Measurements from ENCODE around the gene GSK3A.

The GSK3A gene

DNA sequence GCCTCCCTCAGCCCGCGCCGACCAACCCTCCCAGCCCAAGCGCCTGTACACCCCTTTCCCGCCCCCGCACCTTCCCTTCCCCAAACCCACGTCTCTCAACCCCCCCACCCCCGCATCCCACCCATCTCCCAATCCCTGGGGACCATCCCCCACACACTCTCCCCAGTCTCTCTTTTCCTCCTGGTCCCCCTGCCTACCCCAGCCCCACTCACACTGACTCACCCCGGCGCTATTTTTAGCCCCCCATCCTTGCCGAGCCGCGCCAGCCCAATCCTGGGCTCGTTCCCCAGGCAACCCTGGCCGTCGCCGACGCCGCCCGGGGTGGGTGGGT is 38.4 kb upstream of the GSK3A start:
- DNase-seq, result no peak

DNA sequence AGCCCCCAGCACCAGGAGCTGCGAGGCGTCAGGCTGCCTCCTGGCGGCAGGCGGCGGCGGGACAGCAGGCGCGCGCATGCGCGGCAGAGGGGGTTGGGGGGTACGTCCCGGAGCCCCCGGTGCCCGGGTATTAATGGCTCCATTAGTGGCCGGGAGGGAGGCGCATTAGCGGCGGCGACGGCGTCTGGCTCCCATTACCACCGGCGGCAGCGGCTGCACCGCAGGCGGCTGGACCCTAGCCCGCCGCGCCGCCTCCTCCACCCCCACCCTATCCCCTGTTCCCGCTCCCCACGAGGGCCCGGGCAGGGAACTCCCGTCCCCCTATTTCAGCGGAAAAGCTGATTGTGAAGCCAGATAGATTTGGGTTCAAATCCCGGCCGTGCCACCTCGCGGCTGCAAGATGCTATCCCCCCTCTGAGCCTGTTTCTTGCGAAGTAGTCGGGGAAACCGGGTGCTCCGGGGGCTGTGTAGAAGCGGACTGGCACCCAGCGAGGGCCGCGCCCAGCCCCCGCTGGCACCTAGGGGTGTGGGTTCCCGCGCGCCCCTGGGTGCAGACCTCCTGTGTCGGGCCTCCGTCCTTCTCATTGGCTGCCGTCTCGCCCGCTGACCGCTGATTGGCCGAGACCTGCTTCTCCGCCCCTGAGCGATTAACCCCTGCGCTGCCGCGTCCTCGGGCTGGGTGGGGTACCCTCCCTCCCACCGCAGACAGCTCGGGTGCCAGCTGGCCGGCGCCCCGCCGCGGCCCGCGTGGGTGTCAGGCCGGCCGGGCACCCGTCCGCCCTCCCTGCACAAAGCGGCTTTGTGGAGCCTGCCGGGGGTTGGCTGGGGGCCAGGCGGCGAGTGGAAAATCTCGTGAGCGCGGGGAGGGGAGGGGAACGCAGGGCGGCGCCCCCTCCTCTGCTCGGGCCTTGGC is 37.8 kb upstream of the GSK3A start:
- DNase-seq, result peak; percentile 94

- no peak for DNase-seq
These were observed 36.9 kb upstream of the GSK3A start for GRCh38 chr19:42279155-42279901.

DNA sequence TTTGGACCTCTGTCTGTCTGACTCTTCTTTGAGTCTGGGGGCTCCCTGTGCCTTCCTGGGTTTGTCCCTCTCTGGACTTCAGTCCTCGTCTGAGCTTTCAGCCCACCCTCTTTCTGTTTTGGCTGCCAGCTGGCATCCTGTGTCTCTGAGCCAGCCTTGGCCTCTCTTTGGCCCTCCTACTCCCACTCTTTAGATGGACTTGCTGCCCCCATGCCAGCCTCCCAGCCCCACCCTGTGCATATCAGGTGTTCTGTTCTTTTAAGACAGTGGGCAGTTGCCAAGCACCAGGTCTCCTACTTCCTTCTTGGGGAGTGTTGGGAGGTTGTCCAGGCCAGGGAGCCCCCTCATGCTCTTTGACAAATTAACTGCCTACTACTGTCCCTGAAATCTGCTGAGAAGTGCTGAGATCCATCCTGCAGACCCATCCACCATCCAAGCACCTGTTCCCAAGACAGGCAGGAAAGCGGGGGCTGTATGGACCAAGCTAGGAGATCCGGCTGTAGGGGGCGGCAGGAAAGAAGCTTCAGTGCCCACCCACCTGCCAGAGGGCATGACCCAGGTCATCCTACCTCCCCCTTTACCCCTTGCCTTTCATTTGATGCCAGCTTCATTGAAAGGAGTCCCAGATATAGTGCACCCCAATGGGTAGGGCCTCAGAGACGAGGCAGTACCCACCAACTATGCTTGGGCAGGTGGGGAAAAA is 36.2 kb upstream of the GSK3A start:
- no peak for DNase-seq

DNA sequence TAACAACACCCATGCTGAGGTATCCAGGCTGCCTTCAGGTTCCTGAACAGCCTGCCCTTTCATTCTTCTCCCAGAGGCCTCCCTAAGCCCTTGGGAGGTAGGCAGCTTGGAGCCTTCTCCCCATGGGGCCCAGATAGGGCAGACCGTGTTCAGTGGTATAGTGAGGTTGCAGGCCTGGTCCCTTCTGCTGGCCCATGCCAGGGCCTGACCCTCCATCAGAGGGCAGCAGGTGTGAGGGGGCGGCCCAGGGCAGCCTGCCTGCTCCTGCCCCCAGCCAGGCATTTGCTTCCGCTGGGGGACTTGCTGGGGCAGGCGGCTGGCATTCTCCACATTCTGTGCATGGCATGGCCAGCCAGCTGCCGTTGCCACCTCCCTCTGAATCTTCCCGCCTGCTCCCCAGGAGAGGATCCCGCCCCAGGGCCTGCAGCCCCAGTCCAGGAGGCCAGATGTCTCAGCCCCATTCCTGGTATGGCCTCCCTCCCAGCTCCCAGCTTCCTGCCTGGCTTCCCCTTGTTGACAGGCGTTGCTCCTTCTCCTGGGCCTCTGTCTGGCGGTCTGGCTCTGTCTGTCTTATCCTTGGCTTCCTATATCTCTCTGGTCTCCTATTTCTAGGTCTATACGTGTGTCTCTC is 35.5 kb upstream of the GSK3A start:
- DNase-seq, result peak; percentile 80

GRCh38 chr19:42276821-42277220 is 34.4 kb upstream of the GSK3A start:
- no peak for DNase-seq

GRCh38 chr19:42276284-42276683 is 33.9 kb upstream of the GSK3A start:
- no peak for DNase-seq

- DNase-seq, result no peak
These were observed 33.1 kb upstream of the GSK3A start for GRCh38 chr19:42275517-42275916.

DNA sequence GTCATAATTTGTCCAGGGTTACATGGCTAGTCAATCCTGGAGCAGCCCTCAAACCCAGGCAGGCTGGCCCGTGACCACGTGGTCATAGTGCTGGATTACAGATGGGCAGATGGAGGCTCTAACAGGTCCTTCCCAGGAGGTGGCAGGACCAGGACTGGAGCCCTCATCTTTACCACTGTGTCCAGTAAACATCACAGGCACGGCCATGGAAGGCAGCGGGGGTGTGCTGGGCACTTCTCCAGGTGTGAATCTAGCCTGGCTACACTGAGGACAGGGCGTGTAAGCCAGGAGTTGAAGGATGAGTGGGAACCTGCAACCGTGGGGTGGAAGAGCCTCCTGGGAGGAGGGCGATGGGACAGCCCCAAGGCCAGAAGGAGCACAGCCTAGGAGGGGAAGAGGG is 32.7 kb upstream of the GSK3A start:
- DNase-seq, result no peak

GRCh38 chr19:42274065-42274682 is 31.8 kb upstream of the GSK3A start:
- DNase-seq, result no peak

- DNase-seq, result no peak
These were observed 31.1 kb upstream of the GSK3A start for GRCh38 chr19:42273407-42274064.

DNA sequence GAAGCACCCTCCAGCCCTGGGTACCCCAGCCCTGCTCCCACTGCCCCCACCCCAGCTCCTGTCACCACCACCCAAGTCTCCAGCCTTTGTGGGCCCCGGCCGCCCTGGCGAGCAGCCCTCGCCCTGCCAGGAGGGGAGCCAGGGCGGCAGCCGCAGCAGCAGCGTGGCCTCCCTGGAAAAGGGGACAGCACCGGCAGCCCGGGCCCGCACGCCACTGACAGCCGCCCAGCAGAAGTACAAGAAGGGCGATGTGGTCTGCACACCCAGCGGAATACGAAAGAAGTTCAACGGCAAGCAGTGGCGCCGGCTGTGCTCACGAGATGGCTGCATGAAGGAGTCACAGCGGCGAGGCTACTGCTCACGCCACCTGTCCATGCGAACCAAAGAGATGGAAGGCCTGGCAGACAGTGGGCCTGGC is 30.6 kb upstream of the GSK3A start:
- no peak for DNase-seq

- no peak for DNase-seq
These were observed 30.1 kb upstream of the GSK3A start for GRCh38 chr19:42272535-42272897.

DNA sequence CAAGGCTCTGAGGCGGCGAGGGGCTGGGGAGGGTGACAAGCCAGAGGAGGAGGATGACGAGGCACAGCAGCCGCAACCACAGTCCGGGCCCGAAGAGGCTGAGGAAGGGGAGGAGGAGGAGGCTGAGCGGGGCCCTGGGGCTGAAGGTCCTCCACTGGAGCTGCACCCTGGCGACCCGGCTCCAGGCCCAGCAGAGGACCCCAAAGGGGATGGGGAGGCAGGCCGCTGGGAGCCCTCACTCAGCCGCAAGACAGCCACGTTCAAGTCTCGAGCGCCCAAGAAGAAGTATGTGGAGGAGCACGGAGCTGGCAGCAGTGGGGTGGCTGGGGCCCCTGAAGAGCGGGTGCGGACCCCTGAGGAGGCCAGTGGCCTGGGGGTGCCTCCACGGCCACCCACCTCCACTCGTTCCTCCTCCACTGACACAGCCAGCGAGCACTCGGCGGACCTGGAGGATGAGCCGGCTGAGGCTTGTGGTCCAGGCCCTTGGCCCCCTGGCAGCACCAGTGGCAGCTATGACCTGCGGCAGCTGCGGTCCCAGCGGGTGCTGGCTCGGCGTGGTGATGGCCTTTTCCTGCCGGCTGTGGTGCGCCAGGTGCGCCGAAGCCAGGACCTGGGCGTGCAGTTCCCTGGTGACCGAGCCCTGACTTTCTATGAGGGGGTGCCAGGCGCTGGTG is 29.6 kb upstream of the GSK3A start:
- DNase-seq, result no peak

DNA sequence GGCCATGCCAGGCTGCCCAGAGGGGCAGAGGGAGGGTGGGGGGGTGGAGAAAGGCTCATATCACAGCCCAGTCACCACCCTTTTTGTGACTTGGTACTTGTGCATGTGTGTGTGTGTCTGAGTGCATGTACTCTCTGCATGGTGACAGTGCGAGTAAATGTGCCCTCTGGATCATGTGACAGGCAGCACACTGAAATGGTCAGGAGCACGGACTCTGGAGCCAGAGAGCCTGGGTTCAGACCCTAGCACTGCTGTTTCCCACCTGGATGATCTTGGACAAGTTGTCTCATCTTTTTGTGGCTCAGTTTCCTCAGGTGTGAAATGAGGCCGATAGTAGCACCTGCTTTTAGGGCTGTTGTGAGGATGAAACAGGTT is 28.6 kb upstream of the GSK3A start:
- DNase-seq, result no peak

GRCh38 chr19:42270346-42271044 is 28.1 kb upstream of the GSK3A start:
- peak; percentile 82 for DNase-seq

DNA sequence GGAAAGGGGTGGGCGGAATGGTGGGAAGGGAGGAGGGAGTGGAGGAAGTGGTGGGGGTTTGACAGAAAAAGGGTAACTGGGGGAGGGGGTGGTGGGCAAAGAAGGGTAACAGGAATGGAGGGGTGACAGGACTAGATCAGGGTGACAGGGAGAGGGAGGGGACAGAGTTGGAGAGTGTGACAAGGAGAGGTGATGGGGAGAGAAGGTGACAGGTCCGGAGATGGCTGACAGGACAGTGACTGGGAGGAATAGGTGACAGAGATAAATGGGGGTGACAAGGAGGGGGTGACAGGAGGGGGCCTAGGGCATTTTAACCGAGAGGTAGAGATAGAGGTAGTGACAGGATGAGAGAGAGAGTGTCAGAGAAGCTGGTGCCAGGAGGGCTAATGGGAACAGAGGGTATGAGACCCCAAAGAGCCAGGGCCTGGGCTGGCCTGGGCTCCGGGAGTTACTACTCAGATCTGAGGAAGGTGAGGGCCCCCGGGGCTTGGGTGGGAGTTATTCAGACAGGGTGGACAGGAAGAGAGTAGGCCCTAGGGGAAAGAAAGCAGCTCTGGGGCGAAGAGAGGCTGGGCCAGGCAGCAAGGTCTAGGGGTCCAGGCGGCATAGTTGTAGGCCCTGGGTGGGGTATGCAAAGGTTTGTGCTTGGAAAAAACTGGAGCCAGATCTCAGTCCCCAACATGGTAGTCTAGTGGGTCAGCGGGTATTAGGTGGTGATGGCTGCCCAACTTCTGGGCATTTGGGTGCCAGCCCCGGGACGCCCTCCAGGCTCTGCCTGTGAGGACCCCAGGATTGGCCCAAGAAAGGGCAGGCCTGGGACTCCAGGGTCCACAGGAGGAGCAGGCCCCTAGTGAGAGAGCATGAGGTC is 27.3 kb upstream of the GSK3A start:
- peak; percentile 13 for DNase-seq

DNA sequence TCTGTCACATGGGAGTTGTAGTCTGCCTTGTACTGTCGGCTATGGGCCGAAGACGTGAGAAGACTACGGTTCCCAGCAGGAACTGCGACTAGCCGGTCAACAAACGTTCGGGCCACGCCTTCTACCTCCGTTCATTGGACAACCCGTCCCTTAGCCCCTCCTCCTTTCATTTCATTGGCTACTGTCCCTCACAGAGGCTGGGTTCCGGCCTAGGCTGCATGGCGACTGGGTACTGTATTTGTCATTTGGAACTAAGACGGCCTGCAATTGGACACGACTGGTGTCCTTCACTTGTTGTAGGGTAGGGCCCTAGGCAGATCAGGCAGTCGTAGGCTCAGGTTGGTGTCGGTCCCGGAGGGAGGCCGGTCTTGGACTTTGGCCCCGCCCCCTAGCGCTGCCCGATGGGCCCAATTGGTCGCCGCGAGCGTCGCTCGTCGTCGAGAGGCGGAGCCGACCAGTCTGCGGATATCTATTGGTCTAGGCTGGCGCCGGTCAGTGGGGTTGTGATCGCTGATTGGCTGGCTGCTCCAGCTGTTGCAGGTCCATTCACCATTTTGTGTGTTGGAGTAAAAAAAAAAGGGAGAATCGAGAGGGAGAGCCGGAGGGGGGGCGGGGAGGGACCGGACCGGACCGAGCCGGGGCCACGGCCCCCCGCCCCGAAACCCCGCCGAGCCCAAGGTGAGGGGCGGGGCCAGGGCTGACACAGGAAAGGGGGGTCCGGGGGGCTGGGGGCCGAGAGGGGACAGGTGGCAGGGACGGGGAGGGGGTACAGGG is 26.5 kb upstream of the GSK3A start, which contains the start of gene CIC:
CIC (plus strand) TSS at position 549 of the 774 bp plus-strand sequence. CDS start 2,532 bp downstream, outside the sequence.
- peak; percentile 100 for DNase-seq

DNA sequence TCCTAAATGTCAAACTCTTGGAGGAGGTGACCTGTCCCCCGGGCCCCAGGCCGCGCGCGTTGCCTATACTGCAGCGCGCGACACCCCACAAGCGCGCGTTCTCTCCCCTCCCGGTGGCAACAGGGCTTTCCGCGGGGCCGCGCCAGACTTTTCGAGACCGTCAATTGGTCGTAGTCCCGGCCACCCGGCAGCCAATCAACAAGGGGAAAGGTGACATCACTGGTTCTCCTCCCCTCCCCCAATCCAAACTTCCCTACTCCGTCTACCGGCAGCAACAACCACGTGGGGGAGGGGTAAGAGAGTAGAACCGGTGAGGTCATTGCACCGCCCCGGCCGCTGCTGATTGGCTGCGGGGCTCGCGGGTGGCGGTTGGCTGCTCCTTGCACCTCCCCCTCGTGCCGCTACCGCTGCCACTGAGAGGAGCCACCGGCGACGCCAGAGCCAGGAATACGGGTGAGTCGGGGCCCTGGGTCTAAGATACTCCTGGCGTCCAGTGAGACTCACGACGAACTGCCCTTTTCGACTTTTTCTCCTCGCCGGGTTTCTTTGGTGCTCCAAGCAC is 25.8 kb upstream of the GSK3A start:
- peak; percentile 96 for DNase-seq

Data from NCI-H226 (cell line).